Measurements from ENCODE around the gene CHDH.

CHDH gene

DNA sequence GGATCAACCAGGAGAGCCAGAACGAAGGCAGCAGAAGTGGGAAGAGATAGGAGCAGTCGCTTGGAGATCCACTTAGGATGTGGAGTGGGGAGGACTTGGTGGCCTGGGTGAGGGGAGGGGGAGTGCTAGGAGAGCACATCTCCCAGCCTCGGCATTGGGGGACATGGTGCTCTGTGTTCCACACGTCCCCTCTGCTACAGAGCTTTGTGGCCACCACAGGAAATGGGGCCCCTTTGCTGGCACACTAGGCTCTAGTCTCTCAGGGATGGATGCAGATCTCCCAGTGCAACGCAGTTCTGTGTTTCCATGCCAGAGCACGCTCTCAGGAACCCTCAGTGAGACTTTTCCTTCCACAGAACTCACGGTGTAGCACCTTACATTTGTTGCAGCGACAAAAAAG is 68.8 kb downstream of the CHDH start:
- no peaks in the 10 kb centered on the region for H3K9me2 ChIP-seq (ENCODE audit: low read depth, low read length)
- no peak overlapping the region for H3K4me2 ChIP-seq (ENCODE audit: low read length)
- H3K79me2 ChIP-seq (ENCODE audit: insufficient read depth, low read length), result no peaks in the 10 kb centered on the region
- H2AFZ ChIP-seq (ENCODE audit: low read length), result no peak overlapping the region
- H3K4me1 ChIP-seq (ENCODE audit: insufficient read depth, low read length, severe bottlenecking), result no peaks in the 10 kb centered on the region
- H3F3A ChIP-seq (ENCODE audit: insufficient read depth, low read length), result no peaks in the 10 kb centered on the region
- no peak overlapping the region for H3K4me3 ChIP-seq (ENCODE audit: low read depth, low read length, poor library complexity, severe bottlenecking)
- no peaks in the 10 kb centered on the region for H3K9me3 ChIP-seq (ENCODE audit: low read length)
- H3K9ac ChIP-seq (ENCODE audit: low read length), result no peak overlapping the region
- 0 out of 2 replicates have a peak, but pooled peaks cover 6% of the 10 kb centered on the region for H3K27me3 ChIP-seq (ENCODE audit: insufficient read depth, low read length)
- no peaks in the 10 kb centered on the region for H4K20me1 ChIP-seq (ENCODE audit: insufficient read depth, low read length)
- no peak for TF ChIP-seq CTCF (IDR thresholded peaks at IDR 0.05; ENCODE audit: low read length)
- H3K27ac ChIP-seq (ENCODE audit: low read depth, low read length, poor library complexity, severe bottlenecking), result no peak overlapping the region
- no peaks in the 10 kb centered on the region for H3K36me3 ChIP-seq (ENCODE audit: insufficient read depth, low read length)

DNA sequence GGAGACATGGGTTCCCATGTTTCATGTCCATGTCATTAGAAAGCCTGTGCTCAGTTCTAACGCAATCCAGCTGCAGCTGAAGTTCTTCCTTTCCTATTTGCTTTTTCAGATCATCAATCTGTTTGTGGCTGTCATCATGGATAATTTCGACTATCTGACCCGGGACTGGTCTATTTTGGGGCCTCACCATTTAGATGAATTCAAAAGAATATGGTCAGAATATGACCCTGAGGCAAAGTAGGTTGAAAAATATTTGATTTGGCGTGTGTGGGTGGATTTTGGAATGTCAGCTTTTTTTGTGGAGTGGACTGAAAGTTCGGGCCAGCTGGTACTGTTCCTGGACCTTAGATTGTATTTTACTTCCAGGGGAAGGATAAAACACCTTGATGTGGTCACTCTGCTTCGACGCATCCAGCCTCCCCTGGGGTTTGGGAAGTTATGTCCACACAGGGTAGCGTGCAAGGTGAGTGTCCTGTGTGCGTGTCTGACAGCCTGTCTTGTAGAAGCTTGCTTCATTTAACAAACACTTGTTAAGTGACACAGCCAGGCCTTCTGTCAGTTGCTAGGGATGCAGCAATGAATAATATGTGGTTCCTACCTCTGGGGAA is 69.6 kb downstream of the CHDH start:
- no peak overlapping the region for H3K4me2 ChIP-seq (ENCODE audit: low read length)

DNA sequence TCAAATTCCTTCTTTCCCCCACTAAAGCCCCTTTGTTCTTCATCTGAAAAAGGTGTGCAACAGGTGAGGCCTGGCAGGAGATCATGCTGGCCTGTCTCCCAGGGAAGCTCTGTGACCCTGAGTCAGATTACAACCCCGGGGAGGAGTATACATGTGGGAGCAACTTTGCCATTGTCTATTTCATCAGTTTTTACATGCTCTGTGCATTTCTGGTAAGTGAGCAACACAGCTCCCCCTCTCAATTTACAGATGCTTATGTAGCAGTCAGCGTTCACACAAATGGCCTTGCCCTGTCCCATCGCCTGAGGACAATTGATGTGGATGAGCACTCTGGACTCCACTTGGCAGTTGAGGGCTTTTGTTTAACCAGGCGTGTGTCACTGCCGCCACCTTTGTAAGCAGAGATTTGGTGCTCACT is 70.4 kb downstream of the CHDH start:
- Histone ChIP-seq H3K9ac (ENCODE audit: low read length) (no peak overlapping the region), H3K4me1 (ENCODE audit: insufficient read depth, low read length, severe bottlenecking) (no peaks in the 10 kb centered on the region), H3K36me3 (ENCODE audit: insufficient read depth, low read length) (no peaks in the 10 kb centered on the region), H3F3A (ENCODE audit: insufficient read depth, low read length) (no peaks in the 10 kb centered on the region), H3K27me3 (ENCODE audit: insufficient read depth, low read length) (0 out of 2 replicates have a peak, but pooled peaks cover 6% of the 10 kb centered on the region), H3K79me2 (ENCODE audit: insufficient read depth, low read length) (no peaks in the 10 kb centered on the region), H3K9me2 (ENCODE audit: low read depth, low read length) (no peaks in the 10 kb centered on the region), H3K4me3 (ENCODE audit: low read depth, low read length, poor library complexity, severe bottlenecking) (no peak overlapping the region), H4K20me1 (ENCODE audit: insufficient read depth, low read length) (no peaks in the 10 kb centered on the region), H3K4me2 (ENCODE audit: low read length) (no peak overlapping the region), H2AFZ (ENCODE audit: low read length) (no peak overlapping the region), H3K27ac (ENCODE audit: low read depth, low read length, poor library complexity, severe bottlenecking) (no peak overlapping the region), H3K9me3 (ENCODE audit: low read length) (no peaks in the 10 kb centered on the region)
- TF ChIP-seq EZH2 (IDR thresholded peaks at IDR 0.05; ENCODE audit: borderline replicate concordance, low read length) (no peak), CTCF (IDR thresholded peaks at IDR 0.05; ENCODE audit: low read length) (no peak)

More for the DNA sequence above, 69.6 kb downstream of the CHDH start:
- Histone ChIP-seq H3K27me3 (ENCODE audit: insufficient read depth, low read length) (0 out of 2 replicates have a peak, but pooled peaks cover 6% of the 10 kb centered on the region), H3K27ac (ENCODE audit: low read depth, low read length, poor library complexity, severe bottlenecking) (no peak overlapping the region), H3K36me3 (ENCODE audit: insufficient read depth, low read length) (no peaks in the 10 kb centered on the region), H4K20me1 (ENCODE audit: insufficient read depth, low read length) (no peaks in the 10 kb centered on the region), H3K4me1 (ENCODE audit: insufficient read depth, low read length, severe bottlenecking) (no peaks in the 10 kb centered on the region), H3K9ac (ENCODE audit: low read length) (no peak overlapping the region), H3K9me3 (ENCODE audit: low read length) (no peaks in the 10 kb centered on the region), H3K79me2 (ENCODE audit: insufficient read depth, low read length) (no peaks in the 10 kb centered on the region), H2AFZ (ENCODE audit: low read length) (no peak overlapping the region), H3K4me3 (ENCODE audit: low read depth, low read length, poor library complexity, severe bottlenecking) (no peak overlapping the region), H3K9me2 (ENCODE audit: low read depth, low read length) (no peaks in the 10 kb centered on the region), H3F3A (ENCODE audit: insufficient read depth, low read length) (no peaks in the 10 kb centered on the region)
- TF ChIP-seq EZH2 (IDR thresholded peaks at IDR 0.05; ENCODE audit: borderline replicate concordance, low read length) (no peak), CTCF (IDR thresholded peaks at IDR 0.05; ENCODE audit: low read length) (no peak)
